ENCODE results near the gene CNN1. TPM values are rescaled to one million over a fixed set of nuclear protein-coding genes. Genes with fewer than 3 reads are reported as not detected.
A peak's percentile ranks its signal among the peaks of the same experiment; 100 is the strongest.

Gene CNN1
- 0.44 and 0.76 TPM in 2 replicates for total RNA-seq (2012; rRNA removed)

- no peaks in the 10 kb centered on the region for H3K9me3 ChIP-seq (replicated peaks; ENCODE audit: low read length)
- no peak within 1 kb of the TSS for H3K4me3 ChIP-seq (ENCODE audit: low read length)
- no peak within 1 kb of the TSS for H3K9ac ChIP-seq (ENCODE audit: low read depth, low read length)
- peak within 1 kb of the TSS; percentile 12 for H3K4me2 ChIP-seq (ENCODE audit: low read length)
- H3K4me1 ChIP-seq (ENCODE audit: control insufficient read depth, insufficient read depth, low read length): peaks cover 6% of the 10 kb centered on the region
- no peaks in the 10 kb centered on the region for H3K36me3 ChIP-seq (ENCODE audit: insufficient read depth, low read length)
- peaks cover 22% of the 10 kb centered on the region for H3K27me3 ChIP-seq (ENCODE audit: control insufficient read depth, insufficient read depth, low read length)
Measured at GRCh38 chr19:11538232-11539036, at the start of gene CNN1. CNN1 (plus strand) TSS chr19:11538851; CDS start chr19:11538928, 77 bp downstream.

GRCh38 chr19:11489378-11489777, 49.3 kb upstream of the CNN1 start:
- H3K9me3 ChIP-seq (replicated peaks; ENCODE audit: low read length): no peaks in the 10 kb centered on the region
- H3K36me3 ChIP-seq (ENCODE audit: insufficient read depth, low read length): no peaks in the 10 kb centered on the region
- H3K4me2 ChIP-seq (ENCODE audit: low read length): no peak overlapping the region
- no peaks in the 10 kb centered on the region for H3K4me1 ChIP-seq (ENCODE audit: control insufficient read depth, insufficient read depth, low read length)
- no peak overlapping the region for H3K4me3 ChIP-seq (ENCODE audit: low read length)
- H3K27me3 ChIP-seq (ENCODE audit: control insufficient read depth, insufficient read depth, low read length): no peaks in the 10 kb centered on the region
- no peak overlapping the region for H3K9ac ChIP-seq (ENCODE audit: low read depth, low read length)

GRCh38 chr19:11494634-11495285, 43.9 kb upstream of the CNN1 start:
- H3K36me3 ChIP-seq (ENCODE audit: insufficient read depth, low read length): peaks cover 6% of the 10 kb centered on the region
- H3K4me2 ChIP-seq (ENCODE audit: low read length): no peak overlapping the region
- peaks cover 5% of the 10 kb centered on the region for H3K4me1 ChIP-seq (ENCODE audit: control insufficient read depth, insufficient read depth, low read length)
- H3K27me3 ChIP-seq (ENCODE audit: control insufficient read depth, insufficient read depth, low read length): no peaks in the 10 kb centered on the region
- no peak overlapping the region for H3K9ac ChIP-seq (ENCODE audit: low read depth, low read length)
- no peaks in the 10 kb centered on the region for H3K9me3 ChIP-seq (replicated peaks; ENCODE audit: low read length)
- H3K4me3 ChIP-seq (ENCODE audit: low read length): no peak overlapping the region

- H3K36me3 ChIP-seq (ENCODE audit: insufficient read depth, low read length): peaks cover 6% of the 10 kb centered on the region
- H3K4me3 ChIP-seq (ENCODE audit: low read length): no peak overlapping the region
- H3K4me2 ChIP-seq (ENCODE audit: low read length): no peak overlapping the region
- no peak overlapping the region for H3K9ac ChIP-seq (ENCODE audit: low read depth, low read length)
- no peaks in the 10 kb centered on the region for H3K27me3 ChIP-seq (ENCODE audit: control insufficient read depth, insufficient read depth, low read length)
- H3K4me1 ChIP-seq (ENCODE audit: control insufficient read depth, insufficient read depth, low read length): peaks cover 5% of the 10 kb centered on the region
- H3K9me3 ChIP-seq (replicated peaks; ENCODE audit: low read length): no peaks in the 10 kb centered on the region
Measured at GRCh38 chr19:11495481-11495880, 43.2 kb upstream of the CNN1 start.

GRCh38 chr19:11495885-11496284, 42.8 kb upstream of the CNN1 start:
- no peaks in the 10 kb centered on the region for H3K27me3 ChIP-seq (ENCODE audit: control insufficient read depth, insufficient read depth, low read length)
- H3K9ac ChIP-seq (ENCODE audit: low read depth, low read length): no peak overlapping the region
- peaks cover 6% of the 10 kb centered on the region for H3K36me3 ChIP-seq (ENCODE audit: insufficient read depth, low read length)
- peaks cover 5% of the 10 kb centered on the region for H3K4me1 ChIP-seq (ENCODE audit: control insufficient read depth, insufficient read depth, low read length)
- H3K4me3 ChIP-seq (ENCODE audit: low read length): no peak overlapping the region
- H3K9me3 ChIP-seq (replicated peaks; ENCODE audit: low read length): no peaks in the 10 kb centered on the region
- no peak overlapping the region for H3K4me2 ChIP-seq (ENCODE audit: low read length)

GRCh38 chr19:11496391-11497163, 42.1 kb upstream of the CNN1 start:
- Histone ChIP-seq H3K9ac (ENCODE audit: low read depth, low read length) (no peak overlapping the region), H3K4me3 (ENCODE audit: low read length) (no peak overlapping the region), H3K4me2 (ENCODE audit: low read length) (no peak overlapping the region), H3K4me1 (ENCODE audit: control insufficient read depth, insufficient read depth, low read length) (peaks cover 5% of the 10 kb centered on the region), H3K9me3 (replicated peaks; ENCODE audit: low read length) (no peaks in the 10 kb centered on the region), H3K36me3 (ENCODE audit: insufficient read depth, low read length) (peaks cover 6% of the 10 kb centered on the region), H3K27me3 (ENCODE audit: control insufficient read depth, insufficient read depth, low read length) (no peaks in the 10 kb centered on the region)

- H3K4me1 ChIP-seq (ENCODE audit: control insufficient read depth, insufficient read depth, low read length): peaks cover 5% of the 10 kb centered on the region
- H3K4me2 ChIP-seq (ENCODE audit: low read length): no peak overlapping the region
- H3K36me3 ChIP-seq (ENCODE audit: insufficient read depth, low read length): peaks cover 6% of the 10 kb centered on the region
- H3K9me3 ChIP-seq (replicated peaks; ENCODE audit: low read length): no peaks in the 10 kb centered on the region
- H3K9ac ChIP-seq (ENCODE audit: low read depth, low read length): no peak overlapping the region
- no peak overlapping the region for H3K4me3 ChIP-seq (ENCODE audit: low read length)
- no peaks in the 10 kb centered on the region for H3K27me3 ChIP-seq (ENCODE audit: control insufficient read depth, insufficient read depth, low read length)
Measured at GRCh38 chr19:11499220-11499726, 39.4 kb upstream of the CNN1 start.

- Histone ChIP-seq H3K4me1 (ENCODE audit: control insufficient read depth, insufficient read depth, low read length) (peaks cover 10% of the 10 kb centered on the region), H3K9me3 (replicated peaks; ENCODE audit: low read length) (no peaks in the 10 kb centered on the region), H3K4me2 (ENCODE audit: low read length) (no peak overlapping the region), H3K4me3 (ENCODE audit: low read length) (no peak overlapping the region), H3K9ac (ENCODE audit: low read depth, low read length) (no peak overlapping the region), H3K27me3 (ENCODE audit: control insufficient read depth, insufficient read depth, low read length) (no peaks in the 10 kb centered on the region), H3K36me3 (ENCODE audit: insufficient read depth, low read length) (peaks cover 6% of the 10 kb centered on the region)
Measured at GRCh38 chr19:11499890-11500420, 38.7 kb upstream of the CNN1 start.

- peak overlapping the region; percentile 92 for H3K9ac ChIP-seq (ENCODE audit: low read depth, low read length)
- H3K9me3 ChIP-seq (replicated peaks; ENCODE audit: low read length): no peaks in the 10 kb centered on the region
- H3K4me3 ChIP-seq (ENCODE audit: low read length): peak overlapping the region; percentile 97
- no peaks in the 10 kb centered on the region for H3K36me3 ChIP-seq (ENCODE audit: insufficient read depth, low read length)
- peak overlapping the region; percentile 99 for H3K4me2 ChIP-seq (ENCODE audit: low read length)
- no peaks in the 10 kb centered on the region for H3K27me3 ChIP-seq (ENCODE audit: control insufficient read depth, insufficient read depth, low read length)
- H3K4me1 ChIP-seq (ENCODE audit: control insufficient read depth, insufficient read depth, low read length): peaks cover 12% of the 10 kb centered on the region
Measured at GRCh38 chr19:11504502-11505031, 34.1 kb upstream of the CNN1 start.

- peaks cover 12% of the 10 kb centered on the region for H3K4me1 ChIP-seq (ENCODE audit: control insufficient read depth, insufficient read depth, low read length)
- no peaks in the 10 kb centered on the region for H3K9me3 ChIP-seq (replicated peaks; ENCODE audit: low read length)
- H3K4me3 ChIP-seq (ENCODE audit: low read length): peak overlapping the region; percentile 97
- no peaks in the 10 kb centered on the region for H3K36me3 ChIP-seq (ENCODE audit: insufficient read depth, low read length)
- H3K27me3 ChIP-seq (ENCODE audit: control insufficient read depth, insufficient read depth, low read length): no peaks in the 10 kb centered on the region
- H3K4me2 ChIP-seq (ENCODE audit: low read length): peak overlapping the region; percentile 99
- peak overlapping the region; percentile 92 for H3K9ac ChIP-seq (ENCODE audit: low read depth, low read length)
Measured at GRCh38 chr19:11505032-11505503, 33.6 kb upstream of the CNN1 start.
